ENCODE measurements around the gene MSH3. TPM values are rescaled to one million over a fixed set of nuclear protein-coding genes. Genes with fewer than 3 reads are reported as not detected.

Gene MSH3
- total RNA-seq, 4 donors from 2014 or later = 11.0 to 15.0 (median 12.4) TPM

DNA sequence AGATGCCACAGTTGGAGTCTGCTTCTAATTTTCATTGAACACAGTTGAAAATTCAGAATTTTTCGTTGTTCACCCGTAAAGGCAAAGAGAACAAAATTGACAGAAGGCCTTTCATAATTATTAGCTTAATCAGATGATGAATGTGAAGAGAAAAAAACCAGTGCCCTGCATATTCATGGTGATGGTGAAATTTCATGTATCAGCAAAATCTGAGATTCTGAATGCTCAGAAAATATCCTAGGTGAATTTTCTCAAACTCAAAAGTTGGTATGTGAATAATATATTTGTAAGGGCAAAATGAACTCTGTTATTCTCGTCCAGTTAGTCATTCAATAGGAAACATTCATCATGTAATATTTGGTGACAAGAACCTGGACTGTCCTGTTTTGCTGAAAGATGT lies 136.2 kb downstream of the MSH3 start:
- WGBS = 89% methylated on average over 3 of the region's 3 CpGs
- Histone ChIP-seq H3K4me1 (no peaks in the 10 kb centered on the region), H3K9me3 (no peaks in the 10 kb centered on the region), H3K36me3 (peaks cover 56% of the 10 kb centered on the region), H3K27me3 (no peaks in the 10 kb centered on the region), H3K4me3 (no peak overlapping the region), H3K27ac (no peak overlapping the region)
- no peak for DNase-seq (ENCODE audit: low spot score in 2 of 2)
- TF ChIP-seq POLR2AphosphoS5 (IDR thresholded peaks at IDR 0.05) = no peak
- TF ChIP-seq, protein P1, sequence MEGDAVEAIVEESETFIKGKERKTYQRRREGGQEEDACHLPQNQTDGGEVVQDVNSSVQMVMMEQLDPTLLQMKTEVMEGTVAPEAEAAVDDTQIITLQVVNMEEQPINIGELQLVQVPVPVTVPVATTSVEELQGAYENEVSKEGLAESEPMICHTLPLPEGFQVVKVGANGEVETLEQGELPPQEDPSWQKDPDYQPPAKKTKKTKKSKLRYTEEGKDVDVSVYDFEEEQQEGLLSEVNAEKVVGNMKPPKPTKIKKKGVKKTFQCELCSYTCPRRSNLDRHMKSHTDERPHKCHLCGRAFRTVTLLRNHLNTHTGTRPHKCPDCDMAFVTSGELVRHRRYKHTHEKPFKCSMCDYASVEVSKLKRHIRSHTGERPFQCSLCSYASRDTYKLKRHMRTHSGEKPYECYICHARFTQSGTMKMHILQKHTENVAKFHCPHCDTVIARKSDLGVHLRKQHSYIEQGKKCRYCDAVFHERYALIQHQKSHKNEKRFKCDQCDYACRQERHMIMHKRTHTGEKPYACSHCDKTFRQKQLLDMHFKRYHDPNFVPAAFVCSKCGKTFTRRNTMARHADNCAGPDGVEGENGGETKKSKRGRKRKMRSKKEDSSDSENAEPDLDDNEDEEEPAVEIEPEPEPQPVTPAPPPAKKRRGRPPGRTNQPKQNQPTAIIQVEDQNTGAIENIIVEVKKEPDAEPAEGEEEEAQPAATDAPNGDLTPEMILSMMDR (IDR thresholded peaks at IDR 0.05) = no peak
- no peak for TF ChIP-seq POLR2A (IDR thresholded peaks at IDR 0.05)
- TF ChIP-seq EP300 (IDR thresholded peaks at IDR 0.05) = no peak

DNA sequence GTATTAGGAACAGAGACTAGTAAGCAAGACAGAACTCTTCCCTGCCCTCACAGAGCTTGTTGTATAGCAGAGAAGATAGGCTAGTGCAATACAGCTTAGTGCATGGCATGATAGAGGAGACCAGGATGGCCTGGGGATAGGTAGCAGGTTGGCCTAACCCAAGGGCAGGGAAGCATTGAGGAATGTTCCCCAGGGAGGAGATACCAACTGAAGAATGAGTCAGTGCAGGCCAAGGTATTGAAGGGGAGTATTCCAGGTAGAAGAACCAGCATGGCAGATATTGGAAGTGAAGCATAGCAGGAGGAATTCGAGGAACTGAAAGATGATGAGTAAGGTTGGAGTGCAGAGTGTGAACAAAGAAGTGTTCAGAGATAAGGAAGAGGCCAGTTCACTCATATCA lies 138.9 kb downstream of the MSH3 start:
- Histone ChIP-seq H3K27ac (no peak overlapping the region), H3K36me3 (peaks cover 54% of the 10 kb centered on the region), H3K27me3 (no peaks in the 10 kb centered on the region), H3K4me1 (no peaks in the 10 kb centered on the region), H3K9me3 (no peaks in the 10 kb centered on the region), H3K4me3 (no peak overlapping the region)
- no peak for TF ChIP-seq POLR2AphosphoS5 (IDR thresholded peaks at IDR 0.05)
- no peak for TF ChIP-seq POLR2A (IDR thresholded peaks at IDR 0.05)
- TF ChIP-seq, protein P1 (IDR thresholded peaks at IDR 0.05) = no peak
- no peak for TF ChIP-seq EP300 (IDR thresholded peaks at IDR 0.05)
- WGBS = 94% methylated on average over 1 of the region's 1 CpG
- DNase-seq (ENCODE audit: low spot score in 2 of 2) = no peak

DNA sequence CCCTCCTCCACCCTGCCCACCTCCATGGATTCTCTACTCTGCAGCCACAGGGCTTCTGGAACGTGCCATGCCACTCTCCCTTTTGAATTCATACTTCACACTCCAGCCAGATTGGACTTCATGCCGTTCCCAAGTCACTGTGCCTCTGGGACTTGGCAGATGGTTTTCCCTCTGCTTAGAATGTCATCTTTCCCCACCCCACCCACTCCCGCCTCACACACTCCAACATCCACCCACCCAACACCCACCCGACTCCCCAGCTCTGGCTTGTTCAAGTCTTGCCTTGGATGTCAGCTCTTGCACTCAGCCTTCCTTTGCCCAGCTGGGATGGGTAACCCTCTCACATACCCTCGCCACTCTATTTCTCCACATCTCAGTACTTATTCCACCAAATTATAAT lies 142.4 kb downstream of the MSH3 start:
- no peak overlapping the region for H3K4me3 ChIP-seq
- no peaks in the 10 kb centered on the region for H3K27me3 ChIP-seq
- no peak overlapping the region for H3K27ac ChIP-seq
- 76% methylated on average over 5 of the region's 5 CpGs for WGBS
- DNase-seq (ENCODE audit: low spot score in 2 of 2) = no peak
- no peaks in the 10 kb centered on the region for H3K9me3 ChIP-seq
- no peaks in the 10 kb centered on the region for H3K4me1 ChIP-seq
- peaks cover 33% of the 10 kb centered on the region for H3K36me3 ChIP-seq
- TF ChIP-seq EP300 (IDR thresholded peaks at IDR 0.05) (no peak), POLR2A (IDR thresholded peaks at IDR 0.05) (no peak), POLR2AphosphoS5 (IDR thresholded peaks at IDR 0.05) (no peak)
- TF ChIP-seq, protein P1 (IDR thresholded peaks at IDR 0.05) = no peak

DNA sequence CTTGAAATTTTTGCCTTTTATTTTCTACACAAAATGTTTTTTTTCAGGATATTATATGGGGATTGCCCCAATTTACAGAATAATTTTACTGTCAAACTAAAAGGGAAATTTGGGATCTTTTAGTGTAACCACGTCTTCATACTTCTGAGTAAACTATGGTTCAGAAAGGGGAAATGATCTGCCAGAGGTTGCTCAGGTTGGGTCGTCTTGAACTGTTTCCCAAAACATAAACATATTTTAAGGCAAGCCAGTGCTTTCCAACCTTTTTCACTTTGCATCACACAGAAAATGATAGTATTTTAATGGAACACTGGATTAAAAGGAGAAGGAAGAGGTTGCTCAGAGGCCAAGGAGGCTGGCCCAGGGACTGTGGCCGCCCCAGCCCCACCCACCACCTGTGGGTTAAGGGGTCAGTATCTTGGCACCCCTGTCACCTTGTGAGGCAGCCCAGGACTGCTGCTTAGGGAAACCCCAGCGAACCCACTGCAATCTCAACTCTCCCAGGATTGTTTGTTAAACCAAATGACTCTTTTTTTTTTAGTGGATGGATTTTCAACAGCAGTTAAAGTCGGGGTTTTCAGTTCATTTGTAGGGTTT lies 143.1 kb downstream of the MSH3 start:
- H3K4me1 ChIP-seq = no peaks in the 10 kb centered on the region
- no peak overlapping the region for H3K4me3 ChIP-seq
- no peak for TF ChIP-seq EP300 (IDR thresholded peaks at IDR 0.05)
- TF ChIP-seq POLR2AphosphoS5 (IDR thresholded peaks at IDR 0.05) = no peak
- TF ChIP-seq POLR2A (IDR thresholded peaks at IDR 0.05) = no peak
- TF ChIP-seq, protein P1 (IDR thresholded peaks at IDR 0.05) = no peak
- WGBS = 88% methylated on average over 5 of the region's 5 CpGs
- peaks cover 27% of the 10 kb centered on the region for H3K36me3 ChIP-seq
- no peak overlapping the region for H3K27ac ChIP-seq
- H3K27me3 ChIP-seq = no peaks in the 10 kb centered on the region
- H3K9me3 ChIP-seq = no peaks in the 10 kb centered on the region
- no peak for DNase-seq (ENCODE audit: low spot score in 2 of 2)

DNA sequence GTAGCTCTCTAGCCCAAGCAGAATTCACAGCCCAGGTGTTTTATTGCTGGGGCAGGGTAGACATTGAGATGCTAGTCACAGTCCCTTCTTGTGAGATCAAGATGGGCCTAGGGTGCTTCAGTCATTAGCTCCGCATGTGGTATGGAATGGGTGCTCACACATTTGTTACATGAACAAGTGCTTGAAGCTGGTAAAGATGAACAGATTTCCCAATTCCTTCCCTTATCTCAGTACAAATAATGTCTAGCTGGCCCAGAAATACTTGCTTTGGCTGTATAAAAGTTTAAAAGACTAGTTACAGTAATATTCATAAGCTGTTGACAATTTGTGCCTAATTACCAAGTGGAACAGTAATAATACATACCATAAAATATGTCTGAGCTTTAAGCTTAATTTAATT lies 143.7 kb downstream of the MSH3 start:
- TF ChIP-seq EP300 (IDR thresholded peaks at IDR 0.05) (no peak), POLR2A (IDR thresholded peaks at IDR 0.05) (no peak), POLR2AphosphoS5 (IDR thresholded peaks at IDR 0.05) (no peak)
- TF ChIP-seq, protein P1 (IDR thresholded peaks at IDR 0.05) = no peak
- DNase-seq (ENCODE audit: low spot score in 2 of 2) = no peak
- Histone ChIP-seq H3K9me3 (no peaks in the 10 kb centered on the region), H3K4me3 (no peak overlapping the region), H3K36me3 (peaks cover 20% of the 10 kb centered on the region), H3K27ac (no peak overlapping the region), H3K4me1 (no peaks in the 10 kb centered on the region), H3K27me3 (no peaks in the 10 kb centered on the region)
- 92% methylated on average over 1 of the region's 1 CpG for WGBS

All from suprapubic skin (tissue), 4 donors.